PFSK-1 (cell line): ENCODE measurements around the gene PIGR.

Experiments used
- POLR2AphosphoS5 ChIP-seq: IDR thresholded peaks from 2 replicates; pipeline ENCODE4 v1.6.1; 2012; ENCODE audit warnings: low read depth, mild to moderate bottlenecking, control low read depth, low read length, moderate library complexity
- REST ChIP-seq, 2 experiments: IDR thresholded peaks; 2 replicates each; pipeline versions ENCODE4 v1.6.1 to v1.8.0; 2011 to 2012; ENCODE audit warnings: low read depth in 2 of 2, low read length in 2 of 2, control low read depth in 1 of 2, inconsistent platforms in 1 of 2, mild to moderate bottlenecking in 1 of 2, moderate library complexity in 1 of 2; ENCODE audit not compliant: insufficient read depth in 1 of 2

GRCh38 chr1:206945779-206946178 is 487 bp downstream of the PIGR start:
- TF ChIP-seq POLR2AphosphoS5: no peak
- no peak for TF ChIP-seq REST (IDR thresholded peaks at IDR 0.05; ENCODE audit: insufficient read depth in 1 of 2, low read depth in 2 of 2, low read length in 2 of 2)
